ENCODE results near the gene MTERF4.

The MTERF4 gene

GRCh38 chr2:241092677-241093076, 9.4 kb downstream of the MTERF4 start:
- no peak for TF ChIP-seq GATA3 (IDR thresholded peaks at IDR 0.05; ENCODE audit: low read depth, low read length)
- no peak for TF ChIP-seq GATA2 (IDR thresholded peaks at IDR 0.05; ENCODE audit: low read depth, low read length)

- TF ChIP-seq GATA2 (IDR thresholded peaks at IDR 0.05; ENCODE audit: low read depth, low read length): no peak
- no peak for TF ChIP-seq GATA3 (IDR thresholded peaks at IDR 0.05; ENCODE audit: low read depth, low read length)
Observed at GRCh38 chr2:241091734-241092445, 10.2 kb downstream of the MTERF4 start.

- TF ChIP-seq GATA3 (IDR thresholded peaks at IDR 0.05; ENCODE audit: low read depth, low read length): no peak
- no peak for TF ChIP-seq GATA2 (IDR thresholded peaks at IDR 0.05; ENCODE audit: low read depth, low read length)
Observed at GRCh38 chr2:241091201-241091600, 10.9 kb downstream of the MTERF4 start.

GRCh38 chr2:241088791-241089732, 13.0 kb downstream of the MTERF4 start:
- TF ChIP-seq GATA3 (IDR thresholded peaks at IDR 0.05; ENCODE audit: low read depth, low read length) (no peak), GATA2 (IDR thresholded peaks at IDR 0.05; ENCODE audit: low read depth, low read length) (no peak)

- TF ChIP-seq GATA3 (IDR thresholded peaks at IDR 0.05; ENCODE audit: low read depth, low read length) (no peak), GATA2 (IDR thresholded peaks at IDR 0.05; ENCODE audit: low read depth, low read length) (no peak)
Observed at GRCh38 chr2:241088376-241088775, 13.7 kb downstream of the MTERF4 start.

GRCh38 chr2:241087420-241088268, 14.4 kb downstream of the MTERF4 start:
- TF ChIP-seq GATA3 (IDR thresholded peaks at IDR 0.05; ENCODE audit: low read depth, low read length) (no peak), GATA2 (IDR thresholded peaks at IDR 0.05; ENCODE audit: low read depth, low read length) (no peak)

GRCh38 chr2:241084856-241085444, 17.1 kb downstream of the MTERF4 start:
- TF ChIP-seq GATA2 (IDR thresholded peaks at IDR 0.05; ENCODE audit: low read depth, low read length) (no peak), GATA3 (IDR thresholded peaks at IDR 0.05; ENCODE audit: low read depth, low read length) (no peak)

GRCh38 chr2:241083091-241083415, 19.0 kb downstream of the MTERF4 start:
- no peak for TF ChIP-seq GATA2 (IDR thresholded peaks at IDR 0.05; ENCODE audit: low read depth, low read length)
- TF ChIP-seq GATA3 (IDR thresholded peaks at IDR 0.05; ENCODE audit: low read depth, low read length): no peak

GRCh38 chr2:241082341-241083090, 19.6 kb downstream of the MTERF4 start:
- TF ChIP-seq GATA3 (IDR thresholded peaks at IDR 0.05; ENCODE audit: low read depth, low read length): no peak

GRCh38 chr2:241081643-241082340, 20.3 kb downstream of the MTERF4 start:
- TF ChIP-seq GATA3 (IDR thresholded peaks at IDR 0.05; ENCODE audit: low read depth, low read length): no peak
- TF ChIP-seq GATA2 (IDR thresholded peaks at IDR 0.05; ENCODE audit: low read depth, low read length): no peak

- TF ChIP-seq GATA2 (IDR thresholded peaks at IDR 0.05; ENCODE audit: low read depth, low read length) (no peak), GATA3 (IDR thresholded peaks at IDR 0.05; ENCODE audit: low read depth, low read length) (no peak)
Observed at GRCh38 chr2:241081190-241081642, 20.9 kb downstream of the MTERF4 start.

GRCh38 chr2:241080405-241081189, 21.5 kb downstream of the MTERF4 start:
- no peak for TF ChIP-seq GATA3 (IDR thresholded peaks at IDR 0.05; ENCODE audit: low read depth, low read length)
- no peak for TF ChIP-seq GATA2 (IDR thresholded peaks at IDR 0.05; ENCODE audit: low read depth, low read length)
